HCT116 (cell line): ENCODE data around the gene NOL9.

Source experiments
- CBX3 ChIP-seq: IDR thresholded peaks from 2 replicates; pipeline ENCODE4 v1.6.1; 2012; ENCODE audit warnings: low read depth
- CTCF ChIP-seq, 3 experiments: fragments of 200-600 bp in 1 of 3; sonication (generic) in 1 of 3; IDR thresholded peaks in 2 of 3; conservative IDR thresholded peaks in 1 of 3; 2 replicates each; pipeline ENCODE4 v1.5.1; 2012 to 2017; ENCODE audit warnings: low read depth in 2 of 3, low read length in 2 of 3, antibody characterized with exemption in 1 of 3, borderline replicate concordance in 1 of 3, control low read depth in 1 of 3, mild to moderate bottlenecking in 1 of 3, mixed read lengths in 1 of 3, mixed run types in 1 of 3, moderate library complexity in 1 of 3; ENCODE audit not compliant: insufficient read depth in 1 of 3
- EZH2 ChIP-seq: fragments of 200-600 bp; sonication (generic); IDR thresholded peaks from 2 replicates; pipeline ENCODE4 v1.6.1; 2017; ENCODE audit warnings: antibody characterized with exemption, mixed run types
- POLR2A ChIP-seq: IDR thresholded peaks from 2 replicates; pipeline ENCODE4 v1.7.0; 2011; ENCODE audit warnings: borderline replicate concordance; ENCODE audit not compliant: insufficient read depth, insufficient read length; ENCODE audit errors: extremely low read depth
- POLR2AphosphoS5 ChIP-seq: IDR thresholded peaks from 2 replicates; pipeline ENCODE4 v1.6.1; 2011; ENCODE audit warnings: mild to moderate bottlenecking, low read depth, low read length, moderate library complexity
- RAD21 ChIP-seq: IDR thresholded peaks from 2 replicates; pipeline ENCODE4 v1.6.1; 2012; ENCODE audit warnings: low read depth, mild to moderate bottlenecking
- REST ChIP-seq: IDR thresholded peaks from 2 replicates; pipeline ENCODE4 v1.6.1; 2012; ENCODE audit warnings: low read depth
- YY1 ChIP-seq: IDR thresholded peaks from 2 replicates; pipeline ENCODE4 v1.6.1; 2011; ENCODE audit warnings: low read length, low read depth, moderate library complexity, mild to moderate bottlenecking; ENCODE audit not compliant: insufficient replicate concordance; ENCODE audit errors: extremely low read depth
- ZFX ChIP-seq: fragments of 450-650 bp; IDR thresholded peaks from 2 replicates; pipeline ENCODE4 v1.6.1; 2017
- ZNF274 ChIP-seq: fragments of 200-500 bp; sonication (Bioruptor generic); IDR thresholded peaks from 2 replicates; pipeline ENCODE4 v1.6.1; 2014; ENCODE audit warnings: mild to moderate bottlenecking, low read depth, low read length, inconsistent platforms

GRCh38 chr1:6507461-6507911 lies 46.8 kb downstream of the NOL9 start:
- TF ChIP-seq POLR2AphosphoS5 (no peak), RAD21 (no peak), REST (no peak), CTCF (IDR thresholded peaks at IDR 0.05 in 2 of 3, conservative IDR thresholded peaks at IDR 0.05 in 1 of 3; ENCODE audit: borderline replicate concordance in 1 of 3, insufficient read depth in 1 of 3, low read depth in 2 of 3, low read length in 2 of 3) (no peak), YY1 (no peak), EZH2 (no peak), CBX3 (no peak), ZFX (no peak), ZNF274 (no peak), POLR2A (no peak)
